OCI-LY3 (cell line): ENCODE measurements around the gene RFNG.

ENCODE experiments used
- CTCF ChIP-seq: fragments of 200-600, 300-600 bp; sonication (generic); IDR thresholded peaks from 2 replicates; pipeline ENCODE4 v1.5.1; 2014; ENCODE audit warnings: antibody characterized with exemption, low read length, low read depth
- EZH2phosphoT487 ChIP-seq: fragments of 200-600 bp; shearing (Covaris generic); IDR thresholded peaks from 2 replicates; pipeline ENCODE4 v1.6.1; 2018; ENCODE audit warnings: antibody characterized with exemption, mixed run types, low read depth

DNA sequence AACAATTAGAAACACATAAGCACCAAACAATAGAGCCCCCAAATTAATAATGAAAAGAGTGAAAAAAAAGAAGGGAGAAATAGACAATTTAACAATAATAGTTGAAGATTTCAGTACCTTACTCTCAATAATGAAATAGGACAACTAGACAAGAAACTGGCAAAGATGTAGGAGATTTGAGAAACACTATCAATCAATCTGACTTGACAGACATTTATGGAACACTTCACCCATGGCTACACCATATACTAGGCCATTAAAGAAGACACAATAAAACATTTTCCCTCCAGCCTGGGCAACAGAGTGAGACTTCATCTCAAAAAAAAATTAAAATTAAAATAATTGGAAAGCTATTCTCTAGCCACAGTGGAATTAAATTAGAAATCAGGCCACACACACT is 19.0 kb upstream of the RFNG start:
- no peak for TF ChIP-seq CTCF
- TF ChIP-seq EZH2phosphoT487, result no peak
